Chondrocyte (in vitro differentiated cells): ENCODE data around the gene SLC25A13. TPM values are rescaled to one million over a fixed set of nuclear protein-coding genes. Genes with fewer than 3 reads are reported as not detected.

Experiments used
- DNase-seq: peaks from one replicate; pipeline ENCODE4 v3.0.0; 2021; ENCODE audit warnings: mixed read lengths, low spot score
- H3K27ac Mint-ChIP-seq: one replicate; pipeline ENCODE4 v1.8.0; 2021; ENCODE audit warnings: mild to moderate bottlenecking, moderate library complexity, mixed read lengths; ENCODE audit not compliant: unreplicated experiment
- H3K27me3 Mint-ChIP-seq: 2 replicates; pipeline ENCODE4 v1.8.0; 2021; ENCODE audit warnings: low read depth, mixed read lengths
- H3K36me3 Mint-ChIP-seq: 2 replicates; pipeline ENCODE4 v1.8.0; 2021; ENCODE audit warnings: low read depth, mixed read lengths
- H3K4me1 Mint-ChIP-seq: 2 replicates; pipeline ENCODE4 v1.8.0; 2021; ENCODE audit warnings: low read depth, mild to moderate bottlenecking, mixed read lengths
- H3K4me3 Mint-ChIP-seq: one replicate; pipeline ENCODE4 v1.8.0; 2021; ENCODE audit warnings: mild to moderate bottlenecking, moderate library complexity, mixed read lengths; ENCODE audit not compliant: unreplicated experiment
- H3K9me3 Mint-ChIP-seq: 2 replicates; pipeline ENCODE4 v1.8.0; 2021; ENCODE audit warnings: low read depth, mixed read lengths
- total RNA-seq: library from RNA; stranded (reverse); gene quantifications from 3 replicates; pipeline ENCODE4 v1.2.1, GENCODE V29; 2021
- TF ChIP-seq, protein P1 (sequence below): fragments of 200-600 bp; sonication (generic); IDR thresholded peaks from 2 replicates; pipeline ENCODE4 v1.5.0; 2021; ENCODE audit warnings: antibody characterized with exemption, mild to moderate bottlenecking, moderate library complexity

The SLC25A13 gene
- total RNA-seq, 1 donor from 2014 or later, result 26.6 TPM

- DNase-seq, result no peak
- Mint-ChIP-seq H3K9me3 (no peaks in the 10 kb centered on the region), H3K4me1 (peaks cover 34% of the 10 kb centered on the region), H3K36me3 (peaks cover 14% of the 10 kb centered on the region), H3K27me3 (no peaks in the 10 kb centered on the region), H3K27ac (no peak overlapping the region), H3K4me3 (no peak overlapping the region)
- TF ChIP-seq, protein P1, sequence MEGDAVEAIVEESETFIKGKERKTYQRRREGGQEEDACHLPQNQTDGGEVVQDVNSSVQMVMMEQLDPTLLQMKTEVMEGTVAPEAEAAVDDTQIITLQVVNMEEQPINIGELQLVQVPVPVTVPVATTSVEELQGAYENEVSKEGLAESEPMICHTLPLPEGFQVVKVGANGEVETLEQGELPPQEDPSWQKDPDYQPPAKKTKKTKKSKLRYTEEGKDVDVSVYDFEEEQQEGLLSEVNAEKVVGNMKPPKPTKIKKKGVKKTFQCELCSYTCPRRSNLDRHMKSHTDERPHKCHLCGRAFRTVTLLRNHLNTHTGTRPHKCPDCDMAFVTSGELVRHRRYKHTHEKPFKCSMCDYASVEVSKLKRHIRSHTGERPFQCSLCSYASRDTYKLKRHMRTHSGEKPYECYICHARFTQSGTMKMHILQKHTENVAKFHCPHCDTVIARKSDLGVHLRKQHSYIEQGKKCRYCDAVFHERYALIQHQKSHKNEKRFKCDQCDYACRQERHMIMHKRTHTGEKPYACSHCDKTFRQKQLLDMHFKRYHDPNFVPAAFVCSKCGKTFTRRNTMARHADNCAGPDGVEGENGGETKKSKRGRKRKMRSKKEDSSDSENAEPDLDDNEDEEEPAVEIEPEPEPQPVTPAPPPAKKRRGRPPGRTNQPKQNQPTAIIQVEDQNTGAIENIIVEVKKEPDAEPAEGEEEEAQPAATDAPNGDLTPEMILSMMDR, result no peak
Measured at GRCh38 chr7:96184783-96185182, 137.1 kb downstream of the SLC25A13 start.

DNA sequence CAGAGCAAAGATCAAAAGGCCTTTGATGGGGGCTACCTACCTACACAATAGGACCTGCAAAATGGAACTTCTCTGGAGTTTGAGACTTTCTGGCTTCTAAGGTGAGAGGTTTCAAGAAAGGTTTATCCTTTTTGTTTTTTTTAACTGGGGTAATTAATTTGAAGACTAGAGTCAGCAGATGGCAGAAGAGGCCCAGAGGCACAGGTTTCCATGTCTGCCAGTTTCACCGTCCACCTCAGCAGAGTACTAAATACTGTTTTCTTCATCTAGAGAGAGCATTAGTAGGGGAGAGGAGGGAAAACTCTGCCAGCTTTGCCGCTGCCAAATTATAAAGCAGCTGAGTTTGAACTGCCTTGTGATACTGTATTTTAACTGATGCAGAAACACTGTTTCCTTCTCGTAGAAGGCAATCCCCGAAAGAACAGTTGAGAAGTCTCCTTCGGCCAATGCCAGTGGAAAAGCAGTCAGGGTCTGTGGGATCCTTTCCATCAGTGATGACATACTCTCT, 138.7 kb downstream of the SLC25A13 start:
- H3K27me3 Mint-ChIP-seq, result no peaks in the 10 kb centered on the region

DNA sequence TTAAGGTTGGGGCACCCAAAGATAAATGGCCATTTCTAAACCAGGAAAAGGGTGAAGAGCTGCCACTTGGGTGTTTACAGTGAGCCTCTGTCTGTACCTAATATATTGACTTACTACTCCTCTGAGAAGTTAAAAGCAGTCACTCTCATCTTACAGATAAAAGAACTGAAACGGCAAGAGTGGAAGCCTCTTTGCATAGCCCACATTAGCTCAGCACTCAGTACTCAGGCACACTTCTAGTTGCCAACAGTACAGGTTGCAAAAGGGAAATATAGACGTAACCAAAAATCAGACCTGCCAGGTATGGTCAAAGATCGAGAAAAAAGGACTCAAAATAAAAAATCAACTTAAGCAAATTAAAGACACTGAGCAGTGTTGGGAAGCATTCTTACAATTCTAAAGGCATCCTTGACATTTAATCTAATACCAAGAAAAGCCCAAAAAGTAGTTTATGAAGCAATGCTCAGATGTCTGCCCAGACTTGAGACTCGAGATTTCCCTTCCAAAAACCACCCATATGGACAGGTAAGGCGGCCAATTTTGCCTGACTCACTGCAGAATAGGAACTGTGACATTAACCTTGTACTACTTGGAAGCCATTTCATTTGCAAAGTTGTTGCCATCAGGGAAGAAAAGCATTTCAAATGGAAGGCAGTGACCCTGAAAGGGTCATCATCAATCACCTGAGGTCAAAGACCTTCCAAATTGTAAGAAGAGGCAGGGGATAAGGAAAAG, 139.3 kb downstream of the SLC25A13 start:
- Mint-ChIP-seq H3K4me1 (peaks cover 22% of the 10 kb centered on the region), H3K4me3 (no peak overlapping the region), H3K36me3 (peaks cover 16% of the 10 kb centered on the region), H3K27me3 (no peaks in the 10 kb centered on the region), H3K9me3 (no peaks in the 10 kb centered on the region), H3K27ac (no peak overlapping the region)
- DNase-seq, result no peak
- TF ChIP-seq, protein P1, result no peak

More for the DNA sequence above, 138.7 kb downstream of the SLC25A13 start:
- H3K27ac Mint-ChIP-seq, result no peak overlapping the region
- TF ChIP-seq, protein P1, result peak; percentile 38
- H3K9me3 Mint-ChIP-seq, result no peaks in the 10 kb centered on the region
- no peak for DNase-seq
- no peak overlapping the region for H3K4me3 Mint-ChIP-seq
- peaks cover 14% of the 10 kb centered on the region for H3K36me3 Mint-ChIP-seq
- H3K4me1 Mint-ChIP-seq, result peaks cover 29% of the 10 kb centered on the region

DNA sequence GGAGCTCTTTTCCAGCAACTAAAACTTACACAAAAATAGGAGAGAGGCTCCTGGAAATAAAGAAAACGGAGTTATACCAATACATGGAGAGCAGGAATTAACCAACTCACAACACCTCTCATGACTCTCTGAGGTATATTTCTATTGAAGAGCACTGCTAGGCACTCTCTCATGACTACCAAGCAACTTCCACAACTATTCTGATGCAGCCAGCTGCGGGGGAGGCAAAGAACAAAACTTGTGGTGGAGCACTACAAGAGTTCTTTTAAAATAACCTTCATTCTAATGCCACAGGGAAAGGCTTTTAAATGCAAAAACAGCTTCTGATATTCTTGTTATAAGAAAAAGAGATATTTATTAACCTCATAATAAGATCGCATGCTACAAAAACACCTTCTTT, 140.7 kb downstream of the SLC25A13 start:
- H3K4me3 Mint-ChIP-seq, result no peak overlapping the region
- peaks cover 19% of the 10 kb centered on the region for H3K36me3 Mint-ChIP-seq
- TF ChIP-seq, protein P1, result no peak
- DNase-seq, result no peak
- no peak overlapping the region for H3K27ac Mint-ChIP-seq
- peaks cover 13% of the 10 kb centered on the region for H3K4me1 Mint-ChIP-seq
- no peaks in the 10 kb centered on the region for H3K27me3 Mint-ChIP-seq
- no peaks in the 10 kb centered on the region for H3K9me3 Mint-ChIP-seq

GRCh38 chr7:96179837-96180236, 142.1 kb downstream of the SLC25A13 start:
- TF ChIP-seq, protein P1, result peak; percentile 63

More at GRCh38 chr7:96179837-96180236, 142.1 kb downstream of the SLC25A13 start:
- no peaks in the 10 kb centered on the region for H3K27me3 Mint-ChIP-seq
- DNase-seq, result no peak
- no peak overlapping the region for H3K4me3 Mint-ChIP-seq
- no peaks in the 10 kb centered on the region for H3K9me3 Mint-ChIP-seq
- H3K4me1 Mint-ChIP-seq, result peaks cover 13% of the 10 kb centered on the region
- H3K27ac Mint-ChIP-seq, result no peak overlapping the region
- peaks cover 24% of the 10 kb centered on the region for H3K36me3 Mint-ChIP-seq
